Esophagus muscularis mucosa (tissue), 3 donors: Measurements from ENCODE around the gene CROCC2.

ENCODE experiments used
- POLR2A ChIP-seq: fragments of 450-650 bp; IDR thresholded peaks from one replicate; pipeline ENCODE4 v1.6.1; 2017; ENCODE audit warnings: antibody characterized with exemption, moderate library complexity, mild to moderate bottlenecking, low read depth
- TF ChIP-seq, protein P1 (sequence below), 3 experiments: fragments of 200-600 bp in 2 of 3; fragments of 450-650 bp in 1 of 3; sonication (generic) in 2 of 3; IDR thresholded peaks; one replicate each; pipeline ENCODE4 v1.5.1; 2017 to 2019; ENCODE audit warnings: antibody characterized with exemption in 3 of 3, mild to moderate bottlenecking in 2 of 3, moderate library complexity in 1 of 3

DNA sequence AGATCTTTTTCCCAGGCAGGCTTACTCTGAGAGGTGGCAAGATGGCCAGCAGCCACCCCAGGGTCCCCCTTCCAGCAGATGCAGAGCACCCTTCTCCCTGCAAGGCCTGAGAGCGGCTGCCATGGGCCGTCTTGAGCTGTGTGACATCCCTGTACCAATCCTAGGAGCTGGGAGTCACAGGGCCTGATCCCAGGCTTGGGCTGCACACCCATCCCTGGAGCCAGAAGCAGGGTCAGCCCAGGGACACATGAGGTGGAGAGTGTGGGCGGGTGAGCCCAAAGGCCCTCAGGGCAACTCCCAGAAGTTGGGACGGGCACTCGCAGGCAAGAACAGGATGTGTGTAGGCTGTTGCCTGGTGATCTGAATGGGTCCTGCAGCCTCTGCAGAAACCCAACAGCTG is 40.5 kb downstream of the CROCC2 start:
- TF ChIP-seq, protein P1, sequence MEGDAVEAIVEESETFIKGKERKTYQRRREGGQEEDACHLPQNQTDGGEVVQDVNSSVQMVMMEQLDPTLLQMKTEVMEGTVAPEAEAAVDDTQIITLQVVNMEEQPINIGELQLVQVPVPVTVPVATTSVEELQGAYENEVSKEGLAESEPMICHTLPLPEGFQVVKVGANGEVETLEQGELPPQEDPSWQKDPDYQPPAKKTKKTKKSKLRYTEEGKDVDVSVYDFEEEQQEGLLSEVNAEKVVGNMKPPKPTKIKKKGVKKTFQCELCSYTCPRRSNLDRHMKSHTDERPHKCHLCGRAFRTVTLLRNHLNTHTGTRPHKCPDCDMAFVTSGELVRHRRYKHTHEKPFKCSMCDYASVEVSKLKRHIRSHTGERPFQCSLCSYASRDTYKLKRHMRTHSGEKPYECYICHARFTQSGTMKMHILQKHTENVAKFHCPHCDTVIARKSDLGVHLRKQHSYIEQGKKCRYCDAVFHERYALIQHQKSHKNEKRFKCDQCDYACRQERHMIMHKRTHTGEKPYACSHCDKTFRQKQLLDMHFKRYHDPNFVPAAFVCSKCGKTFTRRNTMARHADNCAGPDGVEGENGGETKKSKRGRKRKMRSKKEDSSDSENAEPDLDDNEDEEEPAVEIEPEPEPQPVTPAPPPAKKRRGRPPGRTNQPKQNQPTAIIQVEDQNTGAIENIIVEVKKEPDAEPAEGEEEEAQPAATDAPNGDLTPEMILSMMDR (IDR thresholded peaks at IDR 0.05), result no peak
- no peak for TF ChIP-seq POLR2A
